CD8-positive, alpha-beta memory T cell (primary cell): ENCODE results near the gene GEMIN8. TPM values are rescaled to one million over a fixed set of nuclear protein-coding genes. Genes with fewer than 3 reads are reported as not detected.

Source experiments
- CTCF ChIA-PET: fragments of 350-600 bp; sonication (Branson Sonifier 250); formaldehyde crosslinking; loops from one replicate; lab custom pipeline; 2021; ENCODE audit warnings: antibody characterized with exemption; lab: Charles Lee
- POLR2A ChIA-PET: fragments of 350-600 bp; sonication (Branson Sonifier 250); formaldehyde crosslinking; loops from one replicate; lab custom pipeline; 2021; ENCODE audit warnings: antibody characterized with exemption; lab: Charles Lee
- DNase-seq, 5 donors: peaks; one replicate each; pipeline versions ENCODE4 v3.0.0 to v3.0.0-alpha.2; 2020 to 2022; ENCODE audit warnings: mixed read lengths in 1 of 5
- H3K27ac ChIP-seq: one replicate; pipeline ENCODE4 v1.7.0; 2013; ENCODE audit warnings: low read depth, mild to moderate bottlenecking, low read length, moderate library complexity
- H3K27me3 ChIP-seq: 2 replicates; pipeline ENCODE4 v1.7.0; 2013; ENCODE audit warnings: low read length, mild to moderate bottlenecking; ENCODE audit not compliant: insufficient read depth, poor library complexity, severe bottlenecking
- H3K36me3 ChIP-seq: 2 replicates; pipeline ENCODE4 v1.7.0; 2013; ENCODE audit warnings: mild to moderate bottlenecking, low read length, moderate library complexity; ENCODE audit not compliant: insufficient read depth
- H3K4me1 ChIP-seq: 2 replicates; pipeline ENCODE4 v1.7.0; 2013; ENCODE audit warnings: mild to moderate bottlenecking, low read length, moderate library complexity; ENCODE audit not compliant: insufficient read depth
- H3K4me3 ChIP-seq: 2 replicates; pipeline ENCODE4 v1.7.0; 2013; ENCODE audit warnings: mild to moderate bottlenecking, low read length
- H3K9me3 ChIP-seq: 2 replicates; pipeline ENCODE4 v1.7.0; 2013; ENCODE audit warnings: mild to moderate bottlenecking, low read length
- H3K27ac Mint-ChIP-seq, 8 donors: one replicate each; pipeline ENCODE4 v1.8.0; 2020 to 2021; ENCODE audit warnings: mixed read lengths in 8 of 8, mild to moderate bottlenecking in 6 of 8, inconsistent platforms in 3 of 8, moderate library complexity in 3 of 8
- H3K27me3 Mint-ChIP-seq, 2 donors: one replicate each; pipeline ENCODE4 v1.8.0; 2020 to 2021; ENCODE audit warnings: mixed read lengths in 2 of 2, mild to moderate bottlenecking in 1 of 2, moderate library complexity in 1 of 2
- H3K36me3 Mint-ChIP-seq, 3 donors: one replicate each; pipeline ENCODE4 v1.8.0; 2020 to 2021; ENCODE audit warnings: mixed read lengths in 3 of 3, inconsistent platforms in 1 of 3, mild to moderate bottlenecking in 1 of 3
- H3K4me1 Mint-ChIP-seq, 3 donors: one replicate each; pipeline ENCODE4 v1.8.0; 2020 to 2021; ENCODE audit warnings: mixed read lengths in 3 of 3, inconsistent platforms in 1 of 3, mild to moderate bottlenecking in 1 of 3
- H3K4me3 Mint-ChIP-seq, 7 donors: one replicate each; pipeline ENCODE4 v1.8.0; 2020 to 2021; ENCODE audit warnings: mixed read lengths in 7 of 7, mild to moderate bottlenecking in 6 of 7, moderate library complexity in 4 of 7, inconsistent platforms in 2 of 7
- H3K9me3 Mint-ChIP-seq, 5 donors: one replicate each; pipeline ENCODE4 v1.8.0; 2020 to 2022; ENCODE audit warnings: mixed read lengths in 5 of 5, mild to moderate bottlenecking in 3 of 5, moderate library complexity in 2 of 5, inconsistent platforms in 1 of 5
- polyA plus RNA-seq: library from polyadenylated mRNA; unstranded; fragments of 300-500 nt; fragmentation: Illumina TruSeq; gene quantifications from one replicate; pipeline ENCODE4 v1.2.3, GENCODE V29; 2021
- total RNA-seq, 2 experiments: library from RNA; stranded (reverse); gene quantifications; one replicate each; pipeline ENCODE4 v1.2.3, GENCODE V29; 2021

GEMIN8 gene, protein sequence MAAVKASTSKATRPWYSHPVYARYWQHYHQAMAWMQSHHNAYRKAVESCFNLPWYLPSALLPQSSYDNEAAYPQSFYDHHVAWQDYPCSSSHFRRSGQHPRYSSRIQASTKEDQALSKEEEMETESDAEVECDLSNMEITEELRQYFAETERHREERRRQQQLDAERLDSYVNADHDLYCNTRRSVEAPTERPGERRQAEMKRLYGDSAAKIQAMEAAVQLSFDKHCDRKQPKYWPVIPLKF
- total RNA-seq = 10 to 100 TPM; 10.4 to 13.3 TPM
- polyA plus RNA-seq = 27.9 TPM

DNA sequence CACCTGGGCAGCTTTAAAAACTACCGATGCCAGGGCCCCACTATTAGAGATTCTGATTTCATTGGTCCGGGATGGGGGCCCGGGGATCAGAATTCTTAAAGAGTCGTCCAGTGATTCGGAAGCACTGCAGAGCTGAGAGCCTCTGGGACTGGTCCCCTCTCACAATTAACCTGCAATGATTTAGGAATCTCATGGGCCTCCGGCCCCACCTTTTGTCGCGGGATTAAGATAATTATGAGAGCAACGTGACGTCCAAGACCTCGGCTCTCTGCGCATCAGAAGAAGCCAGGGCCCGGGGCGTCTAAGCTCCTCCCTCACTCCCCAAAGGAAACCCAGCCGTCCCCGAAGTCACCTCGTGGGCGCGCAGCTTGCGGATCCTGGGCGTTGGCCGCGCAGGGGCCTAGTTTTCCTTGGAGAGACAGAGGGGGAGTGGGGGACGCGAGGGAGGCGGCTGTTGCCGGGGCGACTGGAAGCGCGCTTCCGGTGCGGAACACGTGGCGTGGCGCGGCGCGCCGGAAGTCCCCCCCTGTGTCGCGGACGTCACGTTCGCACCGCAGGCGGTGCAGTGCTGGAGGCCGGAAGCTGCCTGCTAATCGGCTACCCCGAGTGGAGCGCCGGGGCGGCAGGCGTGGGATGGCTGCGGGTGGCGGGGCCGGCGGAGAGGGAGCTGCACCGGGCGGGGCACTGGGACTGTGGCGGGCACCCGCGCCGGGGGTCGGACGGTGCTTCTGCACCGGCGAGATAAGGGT lies at the start of gene GEMIN8:
TSS of gene GEMIN8 (minus strand) at position 468 of the 749 bp plus-strand sequence. CDS start 8,414 bp downstream, outside the sequence.
- H3K27ac Mint-ChIP-seq = peak within 1 kb of the TSS; percentile 98 to 100 (median 100)
- no peaks in the 10 kb centered on the region for H3K36me3 ChIP-seq
- peaks cover 42 to 47% (median 47%) of the 10 kb centered on the region in 3 donors for H3K4me1 Mint-ChIP-seq
- H3K9me3 Mint-ChIP-seq = no peaks in the 10 kb centered on the region
- ChIA-PET CTCF (interaction anchor here (0.6 to 1.4 kb wide), 5 partner anchors 295 to 524 kb away, joined by 3 to 4 read pairs (median 3); partner anchors contain the start of genes OFD1, TCEANC and TRAPPC2), POLR2A (interaction anchor here (0.6 to 0.8 kb wide), 2 partner anchors 293 to 522 kb away, joined by 3 read pairs; no protein-coding TSS in a partner anchor)
- H3K4me1 ChIP-seq = peaks cover 34% of the 10 kb centered on the region
- H3K36me3 Mint-ChIP-seq = peaks cover 0 to 5% (median 4%) of the 10 kb centered on the region in 3 donors
- peaks cover 6 to 9% of the 10 kb centered on the region in 2 donors for H3K27me3 Mint-ChIP-seq
- peak within 1 kb of the TSS; percentile 88 for H3K27ac ChIP-seq
- H3K4me3 Mint-ChIP-seq = peak within 1 kb of the TSS; percentile 90 to 98 (median 96)
- DNase-seq = peak; percentile 77 to 93 (median 91)
- peak within 1 kb of the TSS; percentile 62 for H3K4me3 ChIP-seq
- H3K27me3 ChIP-seq = no peaks in the 10 kb centered on the region
- no peaks in the 10 kb centered on the region for H3K9me3 ChIP-seq

DNA sequence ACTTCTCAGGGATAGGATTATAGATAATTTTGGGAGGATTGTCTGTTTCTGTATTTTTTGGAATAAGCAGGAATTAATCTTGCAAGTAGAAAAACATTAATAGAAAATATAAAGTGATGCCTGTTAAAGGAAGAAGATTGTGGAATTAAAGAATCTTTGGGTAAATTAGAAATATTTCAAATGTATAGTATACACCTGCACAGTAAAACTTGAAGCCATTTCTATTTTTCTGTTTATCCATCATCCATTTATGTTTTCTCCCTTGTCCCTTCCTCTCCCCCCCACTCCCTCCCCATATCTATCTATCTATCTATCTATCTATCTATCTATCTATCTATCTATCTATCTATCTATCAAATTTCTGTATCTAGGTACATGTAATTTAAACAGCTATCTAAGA lies 46.9 kb upstream of the GEMIN8 start:
- CTCF ChIA-PET = no interaction called here
- POLR2A ChIA-PET = no interaction called here
- Histone ChIP-seq H3K27me3 (no peaks in the 10 kb centered on the region), H3K27ac (no peak overlapping the region), H3K4me1 (no peaks in the 10 kb centered on the region), H3K4me3 (no peak overlapping the region), H3K9me3 (no peaks in the 10 kb centered on the region), H3K36me3 (no peaks in the 10 kb centered on the region)
- Mint-ChIP-seq H3K9me3 (no peaks in the 10 kb centered on the region), H3K27ac (no peak overlapping the region), H3K4me3 (no peak overlapping the region), H3K4me1 (no peaks in the 10 kb centered on the region), H3K27me3 (peaks cover 0 to 10% of the 10 kb centered on the region in 2 donors), H3K36me3 (no peaks in the 10 kb centered on the region)
- DNase-seq = no peak

DNA sequence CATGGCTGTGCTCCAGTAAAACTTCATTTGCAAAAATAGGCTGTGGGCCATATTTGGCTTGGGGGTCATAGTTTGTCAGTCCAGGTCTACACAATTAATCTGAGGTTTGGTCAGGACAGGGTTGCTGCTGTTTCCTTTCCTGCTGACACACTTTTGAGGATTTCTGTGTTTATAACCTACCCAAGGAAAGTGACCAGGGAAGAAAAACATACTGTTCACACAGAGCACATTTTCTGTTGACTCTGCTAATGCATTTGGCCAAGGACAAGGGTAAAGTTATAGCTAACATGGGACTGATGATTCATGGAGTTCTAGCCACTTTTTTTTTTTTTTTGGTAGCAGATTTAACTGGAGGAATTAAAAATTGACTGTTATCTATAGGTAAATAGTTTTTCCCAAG lies 43.9 kb upstream of the GEMIN8 start:
- Mint-ChIP-seq H3K9me3 (no peaks in the 10 kb centered on the region), H3K4me3 (no peak overlapping the region), H3K27ac (no peak overlapping the region), H3K36me3 (no peaks in the 10 kb centered on the region), H3K4me1 (peaks cover 2 to 7% (median 5%) of the 10 kb centered on the region in 3 donors), H3K27me3 (peaks cover 0 to 11% of the 10 kb centered on the region in 2 donors)
- Histone ChIP-seq H3K4me1 (no peaks in the 10 kb centered on the region), H3K9me3 (no peaks in the 10 kb centered on the region), H3K36me3 (no peaks in the 10 kb centered on the region), H3K27me3 (no peaks in the 10 kb centered on the region), H3K27ac (no peak overlapping the region), H3K4me3 (no peak overlapping the region)
- ChIA-PET CTCF (no interaction called here), POLR2A (no interaction called here)
- DNase-seq = no peak

DNA sequence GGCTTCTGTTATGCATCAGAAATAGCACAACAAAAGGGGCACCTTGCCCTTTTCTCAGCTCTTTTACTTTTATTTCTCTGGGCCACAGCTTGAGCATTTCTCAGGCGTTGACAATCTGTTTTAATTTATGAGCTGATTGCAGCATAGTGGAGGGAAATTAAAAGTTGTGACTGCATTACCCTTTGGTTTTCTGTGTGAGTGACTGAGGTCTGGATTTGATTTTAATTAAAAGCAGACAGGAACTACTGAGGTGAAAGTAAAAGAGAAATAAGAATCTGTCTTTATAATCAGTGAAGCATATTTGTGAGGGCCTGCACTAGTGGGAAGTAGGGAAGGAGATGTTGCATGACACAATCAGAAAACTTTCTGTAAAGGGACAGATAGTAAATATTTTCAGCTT lies 43.4 kb upstream of the GEMIN8 start:
- Histone ChIP-seq H3K4me1 (no peaks in the 10 kb centered on the region), H3K27ac (no peak overlapping the region), H3K27me3 (no peaks in the 10 kb centered on the region), H3K36me3 (no peaks in the 10 kb centered on the region), H3K4me3 (no peak overlapping the region), H3K9me3 (no peaks in the 10 kb centered on the region)
- CTCF ChIA-PET = no interaction called here
- Mint-ChIP-seq H3K9me3 (no peaks in the 10 kb centered on the region), H3K4me1 (peaks cover 2 to 7% (median 5%) of the 10 kb centered on the region in 3 donors), H3K27ac (no peak overlapping the region), H3K27me3 (peaks cover 0 to 11% of the 10 kb centered on the region in 2 donors), H3K36me3 (no peaks in the 10 kb centered on the region), H3K4me3 (no peak overlapping the region)
- DNase-seq = no peak
- POLR2A ChIA-PET = no interaction called here

DNA sequence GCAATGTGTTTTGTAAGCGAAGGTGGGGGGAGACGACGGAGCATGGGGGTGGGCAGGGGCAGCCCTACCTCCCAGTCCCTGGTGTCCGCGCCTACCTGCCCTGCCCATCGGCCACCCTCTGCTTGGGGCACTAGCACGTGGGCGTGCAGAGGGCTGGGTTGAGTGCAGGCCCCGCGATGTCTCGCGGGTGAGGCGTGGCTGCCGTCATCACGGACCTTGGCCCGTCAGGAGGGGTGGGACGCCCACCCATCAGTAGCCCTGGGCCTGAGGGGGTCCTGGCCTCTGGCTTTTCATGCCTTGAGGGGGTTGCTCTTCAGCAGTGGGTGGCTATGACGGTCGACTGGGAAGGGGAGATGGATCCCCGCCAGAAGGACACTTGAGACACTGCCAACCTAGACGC lies 36.1 kb upstream of the GEMIN8 start:
- Mint-ChIP-seq H3K4me1 (peaks cover 2 to 7% (median 5%) of the 10 kb centered on the region in 3 donors), H3K36me3 (no peaks in the 10 kb centered on the region), H3K27ac (no peak overlapping the region), H3K9me3 (no peaks in the 10 kb centered on the region), H3K4me3 (no peak overlapping the region), H3K27me3 (peaks cover 11 to 12% of the 10 kb centered on the region in 2 donors)
- POLR2A ChIA-PET = no interaction called here
- Histone ChIP-seq H3K4me1 (no peaks in the 10 kb centered on the region), H3K4me3 (no peak overlapping the region), H3K27me3 (no peaks in the 10 kb centered on the region), H3K9me3 (no peaks in the 10 kb centered on the region), H3K27ac (no peak overlapping the region), H3K36me3 (no peaks in the 10 kb centered on the region)
- no peak for DNase-seq
- CTCF ChIA-PET = no interaction called here

DNA sequence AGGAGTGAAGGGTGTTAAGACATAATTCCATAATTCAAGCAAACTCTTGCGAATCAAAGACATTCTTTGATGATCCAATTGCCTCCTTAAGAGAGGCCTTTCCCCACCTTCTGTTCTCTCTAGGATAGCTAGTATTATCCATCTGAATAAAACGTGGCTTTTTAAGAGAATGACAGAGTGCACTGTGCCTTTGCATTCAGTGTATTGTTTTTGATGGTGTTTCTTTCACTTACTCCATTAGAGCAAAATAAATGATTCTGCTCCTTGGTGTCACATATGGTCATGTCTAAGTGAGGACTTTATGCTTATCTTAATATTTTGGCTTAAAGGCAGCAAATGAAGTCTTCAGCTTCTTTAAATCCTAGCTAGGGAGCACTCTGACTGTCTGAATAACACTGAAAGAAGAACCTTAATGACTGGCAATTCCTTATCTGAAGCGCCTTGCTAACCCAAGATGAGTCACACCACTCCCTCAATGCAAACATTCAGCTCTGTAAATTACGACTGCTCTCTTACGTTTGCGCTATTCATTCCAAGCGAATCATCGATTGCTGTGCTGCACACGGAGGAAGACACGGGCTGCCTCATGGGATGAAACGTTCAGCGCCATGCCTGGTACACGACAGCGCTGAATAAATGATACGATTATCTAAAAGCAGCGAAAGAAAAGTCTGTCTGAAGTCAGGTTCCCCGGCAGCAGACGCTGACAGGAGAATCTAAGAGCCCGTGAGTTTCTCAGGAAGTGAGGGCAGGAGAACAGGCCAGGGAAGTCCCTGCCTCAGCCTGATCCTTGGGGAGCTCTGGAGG lies 35.1 kb upstream of the GEMIN8 start:
- Mint-ChIP-seq H3K27me3 (peaks cover 12 to 13% of the 10 kb centered on the region in 2 donors), H3K9me3 (no peaks in the 10 kb centered on the region), H3K4me3 (no peak overlapping the region), H3K27ac (no peak overlapping the region), H3K4me1 (peaks cover 2 to 7% (median 5%) of the 10 kb centered on the region in 3 donors), H3K36me3 (no peaks in the 10 kb centered on the region)
- Histone ChIP-seq H3K36me3 (no peaks in the 10 kb centered on the region), H3K4me1 (no peaks in the 10 kb centered on the region), H3K9me3 (no peaks in the 10 kb centered on the region), H3K27me3 (no peaks in the 10 kb centered on the region), H3K4me3 (no peak overlapping the region), H3K27ac (no peak overlapping the region)
- ChIA-PET CTCF (no interaction called here), POLR2A (no interaction called here)
- DNase-seq = no peak

DNA sequence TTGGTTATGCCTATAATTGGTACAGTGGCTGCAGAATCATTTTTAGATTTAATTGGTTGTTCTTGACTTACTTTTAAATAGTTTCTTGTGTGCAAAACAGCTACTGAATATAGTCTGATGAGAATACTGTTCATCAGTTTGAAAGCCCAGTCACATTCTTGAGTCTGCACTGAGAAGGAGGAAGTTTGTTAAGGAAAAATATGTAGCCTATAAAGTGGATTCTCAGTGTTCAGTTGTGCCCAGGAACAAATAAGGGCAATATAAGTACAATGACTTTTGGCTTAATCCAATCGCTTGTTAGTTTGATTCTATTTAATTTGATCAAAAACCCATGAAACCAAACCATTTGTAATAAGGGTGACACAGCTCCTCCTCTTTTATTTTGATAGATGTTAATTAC lies 32.8 kb upstream of the GEMIN8 start:
- no peaks in the 10 kb centered on the region for H3K36me3 Mint-ChIP-seq
- no peak for DNase-seq
- H3K27ac Mint-ChIP-seq = no peak overlapping the region
- CTCF ChIA-PET = no interaction called here
- H3K27me3 ChIP-seq = no peaks in the 10 kb centered on the region
- H3K4me3 Mint-ChIP-seq = no peak overlapping the region
- H3K36me3 ChIP-seq = no peaks in the 10 kb centered on the region
- H3K9me3 ChIP-seq = no peaks in the 10 kb centered on the region
- no peaks in the 10 kb centered on the region for H3K4me1 Mint-ChIP-seq
- no peaks in the 10 kb centered on the region for H3K9me3 Mint-ChIP-seq
- POLR2A ChIA-PET = no interaction called here
- peaks cover 9 to 13% of the 10 kb centered on the region in 2 donors for H3K27me3 Mint-ChIP-seq
- H3K4me1 ChIP-seq = no peaks in the 10 kb centered on the region
- no peak overlapping the region for H3K4me3 ChIP-seq
- no peak overlapping the region for H3K27ac ChIP-seq
